Epithelial cell of esophagus (primary cell): ENCODE data around the gene CCND1.
A peak's percentile ranks its signal among the peaks of the same experiment; 100 is the strongest.

Experiments
- DNase-seq: peaks from one replicate; pipeline ENCODE4 v3.0.0; 2010; ENCODE audit warnings: low read depth
- H3K4me3 ChIP-seq: 2 replicates; pipeline ENCODE4 v1.5.1; 2011; ENCODE audit warnings: mild to moderate bottlenecking, low read length, control low read depth
- TF ChIP-seq, protein P1 (sequence below): IDR thresholded peaks from 2 replicates; pipeline ENCODE4 v1.5.1; 2011; ENCODE audit warnings: low read depth, mild to moderate bottlenecking, low read length, control low read depth, inconsistent platforms; ENCODE audit not compliant: insufficient read depth; ENCODE audit errors: missing control alignments

Gene CCND1

DNA sequence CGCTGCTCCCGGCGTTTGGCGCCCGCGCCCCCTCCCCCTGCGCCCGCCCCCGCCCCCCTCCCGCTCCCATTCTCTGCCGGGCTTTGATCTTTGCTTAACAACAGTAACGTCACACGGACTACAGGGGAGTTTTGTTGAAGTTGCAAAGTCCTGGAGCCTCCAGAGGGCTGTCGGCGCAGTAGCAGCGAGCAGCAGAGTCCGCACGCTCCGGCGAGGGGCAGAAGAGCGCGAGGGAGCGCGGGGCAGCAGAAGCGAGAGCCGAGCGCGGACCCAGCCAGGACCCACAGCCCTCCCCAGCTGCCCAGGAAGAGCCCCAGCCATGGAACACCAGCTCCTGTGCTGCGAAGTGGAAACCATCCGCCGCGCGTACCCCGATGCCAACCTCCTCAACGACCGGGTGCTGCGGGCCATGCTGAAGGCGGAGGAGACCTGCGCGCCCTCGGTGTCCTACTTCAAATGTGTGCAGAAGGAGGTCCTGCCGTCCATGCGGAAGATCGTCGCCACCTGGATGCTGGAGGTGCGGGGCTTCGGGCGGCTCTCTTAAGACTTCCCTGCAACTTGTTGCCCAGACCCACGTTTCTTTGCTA is at the start of gene CCND1:
Gene CCND1 (plus strand): TSS at position 162 of the 587 bp plus-strand sequence. CDS start 158 bp downstream, at position 320.
- TF ChIP-seq, protein P1, sequence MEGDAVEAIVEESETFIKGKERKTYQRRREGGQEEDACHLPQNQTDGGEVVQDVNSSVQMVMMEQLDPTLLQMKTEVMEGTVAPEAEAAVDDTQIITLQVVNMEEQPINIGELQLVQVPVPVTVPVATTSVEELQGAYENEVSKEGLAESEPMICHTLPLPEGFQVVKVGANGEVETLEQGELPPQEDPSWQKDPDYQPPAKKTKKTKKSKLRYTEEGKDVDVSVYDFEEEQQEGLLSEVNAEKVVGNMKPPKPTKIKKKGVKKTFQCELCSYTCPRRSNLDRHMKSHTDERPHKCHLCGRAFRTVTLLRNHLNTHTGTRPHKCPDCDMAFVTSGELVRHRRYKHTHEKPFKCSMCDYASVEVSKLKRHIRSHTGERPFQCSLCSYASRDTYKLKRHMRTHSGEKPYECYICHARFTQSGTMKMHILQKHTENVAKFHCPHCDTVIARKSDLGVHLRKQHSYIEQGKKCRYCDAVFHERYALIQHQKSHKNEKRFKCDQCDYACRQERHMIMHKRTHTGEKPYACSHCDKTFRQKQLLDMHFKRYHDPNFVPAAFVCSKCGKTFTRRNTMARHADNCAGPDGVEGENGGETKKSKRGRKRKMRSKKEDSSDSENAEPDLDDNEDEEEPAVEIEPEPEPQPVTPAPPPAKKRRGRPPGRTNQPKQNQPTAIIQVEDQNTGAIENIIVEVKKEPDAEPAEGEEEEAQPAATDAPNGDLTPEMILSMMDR: peak; percentile 30
- peak; percentile 86 for DNase-seq
- H3K4me3 ChIP-seq: peak within 1 kb of the TSS; percentile 89

DNA sequence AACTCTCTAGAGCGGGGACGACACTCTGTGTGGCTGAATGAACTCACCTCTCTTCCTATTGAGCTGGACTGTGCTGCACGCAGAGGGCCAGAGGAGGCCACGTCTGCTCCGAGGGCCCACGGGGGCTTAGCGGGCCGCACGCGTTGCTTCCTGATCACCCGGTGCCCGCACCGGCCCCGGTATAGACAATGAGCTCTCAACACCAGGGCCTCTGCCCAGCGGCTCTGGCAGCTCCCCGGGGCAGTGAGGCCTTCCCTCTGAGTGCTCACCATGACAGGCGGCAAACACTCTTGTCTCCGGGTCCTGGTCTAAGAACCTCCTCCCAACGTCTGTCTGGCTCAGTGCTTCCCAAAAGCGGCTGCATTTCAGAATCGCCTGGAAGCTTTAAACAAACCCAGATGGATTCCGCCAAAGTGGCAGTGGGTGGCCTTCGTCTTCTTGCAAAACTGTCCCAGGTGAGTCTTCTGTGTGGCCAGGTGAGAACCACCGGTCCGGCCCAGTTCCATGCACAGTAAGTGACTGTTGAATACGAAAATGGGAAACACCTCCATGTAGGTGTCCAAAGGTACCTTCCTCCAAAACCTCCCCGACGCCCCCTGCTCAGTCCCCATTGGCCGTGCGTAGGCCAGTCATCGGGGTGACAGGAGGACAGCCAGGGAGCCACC is 47.8 kb upstream of the CCND1 start:
- no peak for DNase-seq
- H3K4me3 ChIP-seq: no peak overlapping the region
- TF ChIP-seq, protein P1: no peak

DNA sequence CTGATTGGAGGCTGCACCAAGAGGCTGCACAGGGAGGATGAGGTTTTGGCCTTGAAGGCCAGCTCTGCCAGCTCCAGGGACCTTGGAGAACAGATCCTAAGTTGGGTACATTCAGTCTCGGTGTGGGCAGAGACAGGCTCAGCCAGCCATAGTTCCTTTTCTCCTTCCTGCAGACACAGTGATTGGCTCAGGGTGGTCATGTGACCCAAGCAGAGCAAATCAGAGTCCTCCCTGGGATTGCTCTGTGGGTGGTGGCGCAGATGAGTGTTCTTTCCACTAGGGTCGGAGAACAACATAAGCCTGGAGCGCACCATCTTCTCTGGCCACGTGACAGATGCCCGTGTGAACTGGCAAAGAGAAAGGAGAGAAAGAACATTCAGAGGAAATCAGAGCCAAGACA is 47.1 kb upstream of the CCND1 start:
- H3K4me3 ChIP-seq: no peak overlapping the region
- no peak for DNase-seq
- TF ChIP-seq, protein P1: no peak

GRCh38 chr11:69594481-69594880 is 46.5 kb upstream of the CCND1 start:
- no peak overlapping the region for H3K4me3 ChIP-seq
- TF ChIP-seq, protein P1: no peak
- DNase-seq: no peak

GRCh38 chr11:69595805-69596665 is 44.9 kb upstream of the CCND1 start:
- DNase-seq: no peak
- TF ChIP-seq, protein P1: no peak
- H3K4me3 ChIP-seq: no peak overlapping the region

DNA sequence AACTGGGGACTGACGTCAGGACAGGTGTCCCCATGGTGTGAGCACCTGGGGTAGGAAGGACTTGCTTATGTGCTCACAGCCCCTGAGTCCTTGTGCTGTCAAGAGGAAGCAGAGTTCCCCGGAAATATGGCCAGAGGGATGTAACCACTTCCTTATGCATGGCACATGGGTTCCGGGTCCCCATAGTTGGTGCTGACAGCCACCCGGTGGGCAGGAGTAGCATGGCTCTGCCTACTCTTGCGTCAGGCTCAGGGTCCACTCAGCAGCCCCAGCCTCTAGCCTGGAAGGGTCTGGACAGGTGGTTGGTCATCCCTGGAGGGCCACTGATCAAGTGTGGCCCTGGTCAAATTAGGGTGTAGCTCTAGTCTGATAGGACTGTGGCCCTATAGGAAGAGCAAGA is 42.8 kb upstream of the CCND1 start:
- TF ChIP-seq, protein P1: no peak
- no peak for DNase-seq
- H3K4me3 ChIP-seq: no peak overlapping the region
